ENCODE measurements around the gene MACROD2.

Gene MACROD2

GRCh38 chr20:15047042-15047441 is 1051.7 kb downstream of the MACROD2 start:
- no peak for DNase-seq (ENCODE audit: low read depth)
- in situ Hi-C loops (cut with HindIII; ENCODE audit: low sequenced_read_pairs): no loop called here
- H3K4me3 ChIP-seq (ENCODE audit: low read depth, low read length): no peak overlapping the region
- no peak for TF ChIP-seq CTCF (IDR thresholded peaks at IDR 0.05; ENCODE audit: low read depth, low read length, missing control alignments)

- in situ Hi-C loops (cut with HindIII; ENCODE audit: low sequenced_read_pairs): no loop called here
- no peak for DNase-seq (ENCODE audit: low read depth)
- no peak overlapping the region for H3K4me3 ChIP-seq (ENCODE audit: low read depth, low read length)
Measured at GRCh38 chr20:15047601-15048000, 1052.3 kb downstream of the MACROD2 start.

DNA sequence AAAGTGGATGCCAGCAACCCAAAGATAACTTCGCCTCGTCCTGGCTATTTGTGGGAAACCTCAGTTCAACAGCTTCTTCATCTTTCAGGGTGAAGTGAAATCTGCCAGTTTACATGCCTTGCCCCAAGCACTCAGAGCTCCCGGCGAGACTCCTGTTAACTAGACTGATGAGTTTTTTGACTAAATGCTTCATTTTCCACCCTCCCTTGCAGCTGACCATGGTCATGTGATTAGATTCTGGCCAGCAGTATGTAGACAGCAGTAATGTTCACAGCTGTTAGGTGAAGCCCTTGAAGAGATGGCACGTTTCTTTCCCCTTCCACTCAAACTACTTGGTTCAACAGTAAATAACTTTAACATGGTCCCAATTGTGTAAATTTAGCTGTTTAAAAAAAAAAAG is 1060.9 kb downstream of the MACROD2 start:
- no peak for DNase-seq (ENCODE audit: low read depth)
- TF ChIP-seq CTCF (IDR thresholded peaks at IDR 0.05; ENCODE audit: low read depth, low read length, missing control alignments): no peak

More at GRCh38 chr20:15047601-15048000, 1052.3 kb downstream of the MACROD2 start:
- no peak for TF ChIP-seq CTCF (IDR thresholded peaks at IDR 0.05; ENCODE audit: low read depth, low read length, missing control alignments)

GRCh38 chr20:15058841-15059240 is 1063.5 kb downstream of the MACROD2 start:
- in situ Hi-C loops (cut with HindIII; ENCODE audit: low sequenced_read_pairs): no loop called here
- no peak for DNase-seq (ENCODE audit: low read depth)

More for the DNA sequence above, 1060.9 kb downstream of the MACROD2 start:
- in situ Hi-C loops (cut with HindIII; ENCODE audit: low sequenced_read_pairs): no loop called here
- no peak overlapping the region for H3K4me3 ChIP-seq (ENCODE audit: low read depth, low read length)

GRCh38 chr20:15059438-15059837 is 1064.1 kb downstream of the MACROD2 start:
- in situ Hi-C loops (cut with HindIII; ENCODE audit: low sequenced_read_pairs): no loop called here
- TF ChIP-seq CTCF (IDR thresholded peaks at IDR 0.05; ENCODE audit: low read depth, low read length, missing control alignments): no peak
- H3K4me3 ChIP-seq (ENCODE audit: low read depth, low read length): no peak overlapping the region
- DNase-seq (ENCODE audit: low read depth): no peak

More at GRCh38 chr20:15058841-15059240, 1063.5 kb downstream of the MACROD2 start:
- TF ChIP-seq CTCF (IDR thresholded peaks at IDR 0.05; ENCODE audit: low read depth, low read length, missing control alignments): no peak
- no peak overlapping the region for H3K4me3 ChIP-seq (ENCODE audit: low read depth, low read length)

- no peak for TF ChIP-seq CTCF (IDR thresholded peaks at IDR 0.05; ENCODE audit: low read depth, low read length, missing control alignments)
- in situ Hi-C loops (cut with HindIII; ENCODE audit: low sequenced_read_pairs): no loop called here
- no peak for DNase-seq (ENCODE audit: low read depth)
- no peak overlapping the region for H3K4me3 ChIP-seq (ENCODE audit: low read depth, low read length)
Measured at GRCh38 chr20:15060265-15061060, 1065.1 kb downstream of the MACROD2 start.

All from astrocyte of the cerebellum (primary cell).